K562 (cell line): ENCODE results near the gene ASIP. TPM values are rescaled to one million over a fixed set of nuclear protein-coding genes. Genes with fewer than 3 reads are reported as not detected.
A peak's percentile ranks its signal among the peaks of the same experiment; 100 is the strongest.

Experiments
- ATF6 ChIP-seq: sonication (generic); formaldehyde crosslinking; IDR thresholded peaks from 2 replicates; pipeline ENCODE4 v1.4.0; 2020; ENCODE audit warnings: mild to moderate bottlenecking, missing genetic modification reagents
- CAMTA2 ChIP-seq: fragments of 250-450 bp; sonication (Bioruptor Pico); conservative IDR thresholded peaks from 2 replicates; pipeline ENCODE4 v1.5.1; 2022
- CREM ChIP-seq: IDR thresholded peaks from 2 replicates; pipeline ENCODE4 v1.6.1; 2014; ENCODE audit warnings: antibody characterized with exemption, low read depth
- EP400 ChIP-seq: fragments of 450-650 bp; IDR thresholded peaks from 2 replicates; pipeline ENCODE4 v1.6.1; 2017; ENCODE audit warnings: antibody characterized with exemption, mild to moderate bottlenecking, moderate library complexity
- ESRRA ChIP-seq: fragments of 450-650 bp; IDR thresholded peaks from 2 replicates; pipeline ENCODE4 v1.6.1; 2014; ENCODE audit warnings: low read depth, mild to moderate bottlenecking, moderate library complexity, borderline replicate concordance
- HOXB6 ChIP-seq: fragments of 250-450 bp; sonication (Bioruptor Pico); IDR thresholded peaks from 2 replicates; pipeline ENCODE4 v1.5.1; 2022; ENCODE audit warnings: mild to moderate bottlenecking, borderline replicate concordance
- LEF1 ChIP-seq: fragments of 450-650 bp; IDR thresholded peaks from 2 replicates; pipeline ENCODE4 v1.6.1; 2016; ENCODE audit warnings: mild to moderate bottlenecking
- NCOR1 ChIP-seq: fragments of 450-650 bp; IDR thresholded peaks from 2 replicates; pipeline ENCODE4 v1.6.1; 2016; ENCODE audit warnings: mild to moderate bottlenecking, moderate library complexity
- NFXL1 ChIP-seq: fragments of 450-650 bp; formaldehyde crosslinking; IDR thresholded peaks from 2 replicates; pipeline ENCODE4 v1.4.0; 2021; ENCODE audit warnings: mild to moderate bottlenecking
- PATZ1 ChIP-seq: fragments of 250-450 bp; sonication (Bioruptor Pico); IDR thresholded peaks from 2 replicates; pipeline ENCODE4 v1.5.0; 2020; ENCODE audit warnings: mild to moderate bottlenecking, borderline replicate concordance
- PTRF ChIP-seq: fragments of 450-650 bp; IDR thresholded peaks from 2 replicates; pipeline ENCODE4 v1.6.1; 2016; ENCODE audit warnings: mild to moderate bottlenecking, missing genetic modification characterization, missing compliant biosample characterization
- RAD51 ChIP-seq: fragments of 450-650 bp; IDR thresholded peaks from 2 replicates; pipeline ENCODE4 v1.7.1; 2016; ENCODE audit warnings: low read depth, mild to moderate bottlenecking, borderline replicate concordance
- SIN3A ChIP-seq, 2 experiments: fragments of 150-350 bp in 1 of 2; IDR thresholded peaks; 2 replicates each; pipeline ENCODE4 v1.6.1; 2011 to 2016; ENCODE audit warnings: borderline replicate concordance in 2 of 2, low read depth in 2 of 2, low read length in 2 of 2, mild to moderate bottlenecking in 2 of 2, moderate library complexity in 2 of 2; ENCODE audit not compliant: control insufficient read depth in 1 of 2
- ZC3H8 ChIP-seq: fragments of 450-650 bp; IDR thresholded peaks from 2 replicates; pipeline ENCODE4 v1.6.1; 2017
- polyA plus RNA-seq, 8 experiments: library from polyadenylated mRNA; depleted of rRNA in 4 of 8; stranded (reverse) in 5 of 8; unstranded in 3 of 8; fragments of >200 nt; fragmentation: Nextera tagmentation in 2 of 8; fragmentation: Illumina TruSeq in 1 of 8; extraction: Ambion mirVana in 2 of 8; extraction: Trizol in 1 of 8; gene quantifications; 2 replicates each; pipeline versions ENCODE4 v1.2.1 to v1.2.3, GENCODE V29; 2011 to 2014; ENCODE audit warnings: inconsistent platforms in 1 of 8, missing spikeins in 1 of 8
- total RNA-seq, 7 experiments: library from RNA; depleted of rRNA in 6 of 7; stranded (reverse); fragments of >200 nt in 6 of 7; fragmentation: Illumina TruSeq in 2 of 7; extraction: Trizol in 2 of 7; gene quantifications; 2 replicates each; pipeline versions ENCODE4 v1.2.1 to v1.2.3, GENCODE V29; 2011 to 2021; ENCODE audit warnings: low replicate concordance in 1 of 7
- TF ChIP-seq, protein P1 (sequence below): fragments of 250-450 bp; sonication (Bioruptor Pico); IDR thresholded peaks from 2 replicates; pipeline ENCODE4 v1.5.0; 2021; ENCODE audit warnings: mild to moderate bottlenecking, borderline replicate concordance

ASIP gene
- total and polyA plus RNA-seq, 9 of the 15 experiments (the other 6 are each of a cell fraction or from before 2014, with no cell fraction given) = not detected

GRCh38 chr20:34302723-34303533, 61.7 kb downstream of the ASIP start, which contains the start of gene AHCY (continued):
- TF ChIP-seq NFXL1 (CRISPR knock-in tag) (no peak), LEF1 (no peak), CREM (peak; percentile 62), CAMTA2 (no peak), NCOR1 (no peak), PTRF (no peak), EP400 (peak; percentile 95), ESRRA (peak; percentile 55; the same call in 1 of the 2 replicates), ZC3H8 (no peak), RAD51 (no peak), ATF6 (CRISPR knock-in tag) (no peak), HOXB6 (no peak), SIN3A (IDR thresholded peaks at IDR 0.05; ENCODE audit: borderline replicate concordance in 2 of 2, control insufficient read depth in 1 of 2, low read depth in 2 of 2, low read length in 2 of 2) (peak in 1 of 2 experiments; percentile 75; a peak in 2 of 4 replicates), PATZ1 (CRISPR knock-in tag) (no peak)
- TF ChIP-seq, protein P1, sequence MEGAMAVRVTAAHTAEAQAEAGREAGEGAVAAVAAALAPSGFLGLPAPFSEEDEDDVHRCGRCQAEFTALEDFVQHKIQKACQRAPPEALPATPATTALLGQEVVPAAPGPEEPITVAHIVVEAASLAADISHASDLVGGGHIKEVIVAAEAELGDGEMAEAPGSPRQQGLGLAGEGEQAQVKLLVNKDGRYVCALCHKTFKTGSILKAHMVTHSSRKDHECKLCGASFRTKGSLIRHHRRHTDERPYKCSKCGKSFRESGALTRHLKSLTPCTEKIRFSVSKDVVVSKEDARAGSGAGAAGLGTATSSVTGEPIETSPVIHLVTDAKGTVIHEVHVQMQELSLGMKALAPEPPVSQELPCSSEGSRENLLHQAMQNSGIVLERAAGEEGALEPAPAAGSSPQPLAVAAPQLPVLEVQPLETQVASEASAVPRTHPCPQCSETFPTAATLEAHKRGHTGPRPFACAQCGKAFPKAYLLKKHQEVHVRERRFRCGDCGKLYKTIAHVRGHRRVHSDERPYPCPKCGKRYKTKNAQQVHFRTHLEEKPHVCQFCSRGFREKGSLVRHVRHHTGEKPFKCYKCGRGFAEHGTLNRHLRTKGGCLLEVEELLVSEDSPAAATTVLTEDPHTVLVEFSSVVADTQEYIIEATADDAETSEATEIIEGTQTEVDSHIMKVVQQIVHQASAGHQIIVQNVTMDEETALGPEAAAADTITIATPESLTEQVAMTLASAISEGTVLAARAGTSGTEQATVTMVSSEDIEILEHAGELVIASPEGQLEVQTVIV (CRISPR knock-in tag) = peak; percentile 91
